Parathyroid adenoma (tissue), 2 donors: ENCODE measurements around the gene FAM236C.
"Not testable (repeated sequence)": the region's sequence is repeated elsewhere in the genome, so short reads cannot be mapped to it uniquely, and the experiment has no call there.

Experiments used
- H2AFZ ChIP-seq: fragments of 300-600 bp; sonication (generic); one replicate; pipeline ENCODE4 v1.7.0; 2017; ENCODE audit warnings: antibody characterized with exemption, mild to moderate bottlenecking
- H3K27ac ChIP-seq: fragments of 300-600 bp; sonication (generic); one replicate; pipeline ENCODE4 v1.7.0; 2017
- H3K27me3 ChIP-seq: fragments of 300-600 bp; sonication (generic); one replicate; pipeline ENCODE4 v1.7.0; 2017; ENCODE audit warnings: low read length; ENCODE audit not compliant: control insufficient read depth, insufficient read depth
- H3K36me3 ChIP-seq: fragments of 300-600 bp; sonication (generic); one replicate; pipeline ENCODE4 v1.7.0; 2017; ENCODE audit warnings: low read length; ENCODE audit not compliant: control insufficient read depth, insufficient read depth
- H3K4me1 ChIP-seq: fragments of 300-600 bp; sonication (generic); one replicate; pipeline ENCODE4 v1.7.0; 2017; ENCODE audit warnings: control low read depth
- H3K4me2 ChIP-seq: fragments of 300-600 bp; sonication (generic); one replicate; pipeline ENCODE4 v1.7.0; 2017; ENCODE audit warnings: low read length
- H3K4me3 ChIP-seq: fragments of 300-600 bp; sonication (generic); one replicate; pipeline ENCODE4 v1.7.0; 2017; ENCODE audit warnings: low read depth, low read length
- H3K79me2 ChIP-seq: fragments of 300-600 bp; sonication (generic); one replicate; pipeline ENCODE4 v1.7.0; 2017; ENCODE audit warnings: control low read depth
- H3K9ac ChIP-seq: fragments of 300-600 bp; sonication (generic); one replicate; pipeline ENCODE4 v1.7.0; 2017; ENCODE audit warnings: mild to moderate bottlenecking
- H3K9me3 ChIP-seq: fragments of 300-600 bp; sonication (generic); one replicate; pipeline ENCODE4 v1.7.0; 2017; ENCODE audit warnings: low read length; ENCODE audit not compliant: control insufficient read depth
- donor health status: primary hyperparathyroidism.

The FAM236C gene

DNA sequence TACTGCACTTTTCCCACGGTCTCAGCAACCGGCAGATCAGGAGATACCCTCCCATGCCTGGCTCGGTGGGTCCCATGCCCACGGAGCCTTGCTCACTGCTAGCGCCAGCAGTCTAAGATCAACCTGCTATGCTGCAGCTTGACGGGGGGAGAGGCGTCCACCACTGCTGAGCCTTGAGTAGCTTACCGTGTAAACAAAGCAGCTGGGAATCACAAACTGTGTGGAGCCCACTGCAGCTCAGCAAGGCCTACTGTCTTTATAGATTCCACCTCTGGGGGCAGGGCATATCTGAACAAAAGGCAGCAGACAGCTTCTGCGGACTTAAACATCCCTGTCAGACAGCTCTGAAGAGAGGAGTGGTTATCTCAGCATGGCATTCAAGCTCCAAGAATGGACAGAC is 47.6 kb downstream of the FAM236C start:
- H3K4me1 ChIP-seq, H3K9me3 ChIP-seq: not testable (repeated sequence)

More for the DNA sequence above, 47.6 kb downstream of the FAM236C start:
- H2AFZ ChIP-seq, H3K4me3 ChIP-seq, H3K27me3 ChIP-seq, H3K9ac ChIP-seq, H3K27ac ChIP-seq, H3K36me3 ChIP-seq, H3K79me2 ChIP-seq, H3K4me2 ChIP-seq: not testable (repeated sequence)
